ENCODE data around the gene TBCC.
"Not testable (repeated sequence)": the region's sequence is repeated elsewhere in the genome, so short reads cannot be mapped to it uniquely, and the experiment has no call there.

TBCC gene

GRCh38 chr6:42746463-42747391, 824 bp upstream of the TBCC start:
- TF ChIP-seq, protein P1, sequence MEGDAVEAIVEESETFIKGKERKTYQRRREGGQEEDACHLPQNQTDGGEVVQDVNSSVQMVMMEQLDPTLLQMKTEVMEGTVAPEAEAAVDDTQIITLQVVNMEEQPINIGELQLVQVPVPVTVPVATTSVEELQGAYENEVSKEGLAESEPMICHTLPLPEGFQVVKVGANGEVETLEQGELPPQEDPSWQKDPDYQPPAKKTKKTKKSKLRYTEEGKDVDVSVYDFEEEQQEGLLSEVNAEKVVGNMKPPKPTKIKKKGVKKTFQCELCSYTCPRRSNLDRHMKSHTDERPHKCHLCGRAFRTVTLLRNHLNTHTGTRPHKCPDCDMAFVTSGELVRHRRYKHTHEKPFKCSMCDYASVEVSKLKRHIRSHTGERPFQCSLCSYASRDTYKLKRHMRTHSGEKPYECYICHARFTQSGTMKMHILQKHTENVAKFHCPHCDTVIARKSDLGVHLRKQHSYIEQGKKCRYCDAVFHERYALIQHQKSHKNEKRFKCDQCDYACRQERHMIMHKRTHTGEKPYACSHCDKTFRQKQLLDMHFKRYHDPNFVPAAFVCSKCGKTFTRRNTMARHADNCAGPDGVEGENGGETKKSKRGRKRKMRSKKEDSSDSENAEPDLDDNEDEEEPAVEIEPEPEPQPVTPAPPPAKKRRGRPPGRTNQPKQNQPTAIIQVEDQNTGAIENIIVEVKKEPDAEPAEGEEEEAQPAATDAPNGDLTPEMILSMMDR (IDR thresholded peaks at IDR 0.05; ENCODE audit: borderline replicate concordance, insufficient read depth, low read depth, low read length): no peak
- peak overlapping the region; percentile 59 for H3K4me3 ChIP-seq (ENCODE audit: low read depth, low read length)

- H3K4me3 ChIP-seq (ENCODE audit: low read depth, low read length): peak overlapping the region; percentile 81
- TF ChIP-seq, protein P1 (IDR thresholded peaks at IDR 0.05; ENCODE audit: borderline replicate concordance, insufficient read depth, low read depth, low read length): no peak
Observed at GRCh38 chr6:42745083-42745639, 742 bp downstream of the TBCC start.

DNA sequence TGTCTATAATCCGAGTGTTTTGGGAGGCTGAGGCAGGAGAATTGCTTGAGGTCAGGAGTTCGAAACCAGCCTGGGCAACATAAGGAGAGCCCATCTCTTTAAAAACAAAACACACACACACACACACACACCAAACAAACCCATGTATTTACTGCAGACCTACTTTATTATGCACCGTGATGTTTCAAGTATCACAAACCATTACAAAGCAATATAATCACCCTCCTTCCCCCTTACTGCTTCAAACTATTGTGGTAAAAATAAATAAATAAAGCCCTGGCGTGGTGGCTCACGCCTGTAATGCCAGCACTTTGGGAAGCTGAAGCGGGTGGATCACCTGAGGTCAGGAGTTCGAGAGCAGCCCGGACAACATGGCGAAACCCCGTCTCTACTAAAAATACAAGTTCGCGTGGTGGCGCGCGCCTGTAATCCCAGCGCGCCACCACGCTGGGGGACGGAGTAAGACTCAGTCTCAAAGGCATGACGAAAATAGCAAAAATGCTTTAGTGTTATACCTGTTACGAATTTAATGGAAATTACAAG, 1.5 kb downstream of the TBCC start:
- TF ChIP-seq, protein P1 (IDR thresholded peaks at IDR 0.05; ENCODE audit: borderline replicate concordance, insufficient read depth, low read depth, low read length): no peak
- H3K4me3 ChIP-seq (ENCODE audit: low read depth, low read length): peak overlapping the region; percentile 81

DNA sequence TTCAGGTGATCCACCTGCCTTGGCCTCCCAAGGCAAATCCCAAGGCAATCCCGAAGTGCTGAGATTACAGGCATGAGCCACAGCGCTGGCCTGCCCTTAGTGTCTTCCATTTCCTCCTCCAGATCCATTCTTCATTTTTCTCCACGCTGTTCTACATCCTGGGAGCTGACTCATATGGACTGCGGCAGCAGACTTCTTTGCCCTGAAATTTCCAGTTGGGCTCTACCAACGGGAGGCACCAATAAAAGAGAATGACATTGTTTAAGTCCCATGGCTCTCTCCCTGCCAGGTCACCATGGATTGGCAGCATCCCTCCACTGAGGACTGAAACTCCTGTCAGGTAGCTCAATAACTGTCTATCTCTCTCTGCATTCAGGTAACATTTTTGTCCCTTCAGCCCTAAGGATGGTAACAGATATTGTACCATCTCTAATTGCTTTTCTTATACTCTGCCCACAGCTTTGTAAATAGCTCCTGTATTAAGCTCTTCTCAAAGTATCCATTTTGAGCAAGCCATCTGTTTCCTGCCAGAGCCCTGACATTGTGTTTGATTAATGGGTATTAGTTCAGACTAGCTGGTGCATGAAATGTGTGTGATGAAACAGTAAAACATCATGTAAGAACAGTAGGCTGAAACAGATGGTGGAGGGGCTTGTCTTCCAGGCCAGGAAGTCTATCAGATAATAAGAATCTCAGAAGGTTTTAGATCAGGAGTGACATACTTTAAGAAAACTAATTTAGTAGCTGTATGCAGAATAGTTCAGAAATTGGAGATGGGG, 3.6 kb downstream of the TBCC start:
- no peak overlapping the region for H3K4me3 ChIP-seq (ENCODE audit: low read depth, low read length)

GRCh38 chr6:42740725-42741124, 5.2 kb downstream of the TBCC start:
- TF ChIP-seq, protein P1 (IDR thresholded peaks at IDR 0.05; ENCODE audit: borderline replicate concordance, insufficient read depth, low read depth, low read length): no peak
- no peak overlapping the region for H3K4me3 ChIP-seq (ENCODE audit: low read depth, low read length)

More for the DNA sequence above, 3.6 kb downstream of the TBCC start:
- TF ChIP-seq, protein P1 (IDR thresholded peaks at IDR 0.05; ENCODE audit: borderline replicate concordance, insufficient read depth, low read depth, low read length): no peak

DNA sequence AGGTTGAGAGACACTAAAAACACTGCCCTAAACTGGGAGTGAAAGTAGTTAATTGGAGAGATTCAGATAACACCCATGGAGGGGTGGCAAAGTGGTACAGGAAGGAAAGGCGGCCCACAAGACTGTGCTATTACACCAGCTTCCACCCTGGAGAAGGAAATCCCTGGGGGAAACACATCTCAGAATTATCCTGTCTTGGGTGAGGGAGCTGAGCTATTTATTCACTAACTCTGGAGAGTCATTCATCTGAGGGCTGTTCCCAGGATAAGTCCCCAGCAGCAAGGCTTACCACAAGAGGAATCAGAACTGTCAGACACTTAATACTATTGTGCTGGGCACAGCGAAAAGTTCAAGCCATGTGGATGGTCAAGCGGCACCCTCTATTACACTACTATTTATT, 9.9 kb downstream of the TBCC start:
- TF ChIP-seq, protein P1 (IDR thresholded peaks at IDR 0.05; ENCODE audit: borderline replicate concordance, insufficient read depth, low read depth, low read length): no peak
- no peak overlapping the region for H3K4me3 ChIP-seq (ENCODE audit: low read depth, low read length)

DNA sequence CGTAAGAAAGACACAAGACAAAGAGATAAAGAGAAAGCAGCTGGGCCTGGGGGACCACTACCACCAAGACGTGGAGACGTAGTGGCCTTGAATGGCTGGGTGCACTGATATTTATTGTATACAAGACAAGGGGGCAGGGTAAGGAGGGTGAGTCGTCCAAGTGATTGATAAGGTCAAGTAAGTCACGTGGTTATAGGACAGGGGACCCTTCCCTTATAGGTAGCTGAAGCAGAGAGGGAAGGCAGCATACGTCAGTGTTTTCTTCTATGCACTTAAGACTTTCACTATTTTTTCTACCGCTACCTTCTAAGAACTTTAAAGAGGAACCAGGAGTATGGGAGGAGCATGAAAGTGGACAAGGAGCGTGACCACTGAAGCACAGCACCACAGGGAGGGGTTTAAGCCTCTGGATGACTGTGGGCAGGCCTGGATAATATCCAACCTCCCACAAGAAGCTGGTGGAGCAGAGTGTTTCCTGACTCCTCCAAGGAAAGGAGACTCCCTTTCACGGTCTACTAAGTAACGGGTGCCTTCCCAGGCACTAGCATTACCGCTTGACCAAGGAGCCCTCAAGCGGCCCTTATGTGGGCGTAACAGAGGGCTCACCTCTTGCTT, 11.9 kb downstream of the TBCC start:
- not testable (repeated sequence) for H3K4me3 ChIP-seq (ENCODE audit: low read depth, low read length)

All from GM12875 (cell line).